Loucy (cell line): ENCODE measurements around the gene CEP128.
A peak's percentile ranks its signal among the peaks of the same experiment; 100 is the strongest.

Source experiments
- H2AFZ ChIP-seq: fragments of 200-600 bp; sonication (generic); 2 replicates; pipeline ENCODE4 v1.6.0; 2016; ENCODE audit warnings: antibody characterized with exemption, mild to moderate bottlenecking, low read length, moderate library complexity
- H3F3A ChIP-seq: fragments of 200-600 bp; 2 replicates; pipeline ENCODE4 v1.6.0; 2016; ENCODE audit warnings: antibody characterized with exemption, low read depth, mild to moderate bottlenecking
- H3K27me3 ChIP-seq: fragments of 200-600 bp; sonication (generic); 2 replicates; pipeline ENCODE4 v1.6.1; 2014; ENCODE audit warnings: low read length, mild to moderate bottlenecking; ENCODE audit not compliant: insufficient read depth, poor library complexity, severe bottlenecking
- H3K36me3 ChIP-seq: fragments of 200-600 bp; sonication (generic); 2 replicates; pipeline ENCODE4 v1.6.1; 2016; ENCODE audit warnings: low read length; ENCODE audit not compliant: insufficient read depth
- H3K4me1 ChIP-seq: fragments of 200-600 bp; sonication (generic); 2 replicates; pipeline ENCODE4 v1.5.1; 2014; ENCODE audit warnings: low read length, mild to moderate bottlenecking; ENCODE audit not compliant: insufficient read depth, poor library complexity, severe bottlenecking
- H3K4me2 ChIP-seq: fragments of 200-600 bp; sonication (generic); 2 replicates; pipeline ENCODE4 v1.6.0; 2014; ENCODE audit warnings: antibody characterized with exemption, low read length, low read depth, mild to moderate bottlenecking; ENCODE audit not compliant: poor library complexity, severe bottlenecking
- H3K4me3 ChIP-seq: fragments of 200-600 bp; sonication (generic); 2 replicates; pipeline ENCODE4 v1.5.1; 2014; ENCODE audit warnings: low read length, mild to moderate bottlenecking, mixed read lengths; ENCODE audit not compliant: poor library complexity, severe bottlenecking
- H3K79me2 ChIP-seq: fragments of 200-600 bp; sonication (generic); 2 replicates; pipeline ENCODE4 v1.6.1; 2014; ENCODE audit warnings: low read length; ENCODE audit not compliant: insufficient read depth
- H3K9ac ChIP-seq: fragments of 200-600 bp; sonication (generic); 2 replicates; pipeline ENCODE4 v1.6.0; 2014; ENCODE audit warnings: mild to moderate bottlenecking, low read depth, low read length, moderate library complexity; ENCODE audit not compliant: poor library complexity, severe bottlenecking
- H3K9me2 ChIP-seq: fragments of 200-600 bp; sonication (generic); replicated peaks from 2 replicates; pipeline ENCODE4 v1.6.1; 2016; ENCODE audit warnings: low read depth, low read length, mixed read lengths
- H3K9me3 ChIP-seq: fragments of 200-600 bp; sonication (generic); 2 replicates; pipeline ENCODE4 v1.6.1; 2014; ENCODE audit warnings: mild to moderate bottlenecking, antibody characterized with exemption, low read length, low read depth; ENCODE audit not compliant: insufficient read depth
- H4K20me1 ChIP-seq: fragments of 200-600 bp; sonication (generic); 2 replicates; pipeline ENCODE4 v1.6.0; 2014; ENCODE audit warnings: antibody characterized with exemption, low read length, mild to moderate bottlenecking; ENCODE audit not compliant: insufficient read depth, poor library complexity, severe bottlenecking
- CTCF ChIP-seq: fragments of 200-600 bp; sonication (generic); conservative IDR thresholded peaks from 2 replicates; pipeline ENCODE4 v1.5.1; 2014; ENCODE audit warnings: mild to moderate bottlenecking, antibody characterized with exemption, low read length
- EZH2phosphoT487 ChIP-seq: fragments of 200-600 bp; IDR thresholded peaks from 2 replicates; pipeline ENCODE4 v1.6.1; 2018; ENCODE audit warnings: antibody characterized with exemption, mild to moderate bottlenecking, moderate library complexity, borderline replicate concordance

The CEP128 gene

GRCh38 chr14:80940146-80940545, 1.4 kb downstream of the CEP128 start:
- H3K4me1 ChIP-seq: peaks cover 38% of the 10 kb centered on the region
- H3K27me3 ChIP-seq: no peaks in the 10 kb centered on the region
- no peaks in the 10 kb centered on the region for H3K36me3 ChIP-seq
- peak overlapping the region; percentile 87 for H3K4me2 ChIP-seq
- no peaks in the 10 kb centered on the region for H3K9me2 ChIP-seq
- TF ChIP-seq CTCF (no peak), EZH2phosphoT487 (no peak)
- H3K4me3 ChIP-seq: peak overlapping the region; percentile 91
- H3K9ac ChIP-seq: peak overlapping the region; percentile 77
- peaks cover 12% of the 10 kb centered on the region for H4K20me1 ChIP-seq
- H2AFZ ChIP-seq: no peak overlapping the region
- H3F3A ChIP-seq: no peaks in the 10 kb centered on the region
- peaks cover 40% of the 10 kb centered on the region for H3K79me2 ChIP-seq
- H3K9me3 ChIP-seq: no peaks in the 10 kb centered on the region

GRCh38 chr14:80933686-80934085, 7.9 kb downstream of the CEP128 start:
- Histone ChIP-seq H3K79me2 (peaks cover 51% of the 10 kb centered on the region), H3K36me3 (no peaks in the 10 kb centered on the region), H3K9ac (no peak overlapping the region), H3K4me2 (peak overlapping the region; percentile 47), H3K27me3 (no peaks in the 10 kb centered on the region), H3K9me3 (no peaks in the 10 kb centered on the region), H3F3A (peaks cover 15% of the 10 kb centered on the region; the same call in 1 of the 2 replicates), H2AFZ (no peak overlapping the region), H4K20me1 (peaks cover 15% of the 10 kb centered on the region), H3K4me3 (no peak overlapping the region), H3K9me2 (no peaks in the 10 kb centered on the region), H3K4me1 (peaks cover 47% of the 10 kb centered on the region)
- no peak for TF ChIP-seq CTCF
- TF ChIP-seq EZH2phosphoT487: no peak

- Histone ChIP-seq H3K9me2 (no peaks in the 10 kb centered on the region), H3K4me2 (peak overlapping the region; percentile 47), H3F3A (peaks cover 15% of the 10 kb centered on the region; the same call in 1 of the 2 replicates), H2AFZ (no peak overlapping the region), H3K36me3 (no peaks in the 10 kb centered on the region), H4K20me1 (peaks cover 15% of the 10 kb centered on the region), H3K4me3 (no peak overlapping the region), H3K9me3 (no peaks in the 10 kb centered on the region), H3K9ac (no peak overlapping the region), H3K4me1 (peaks cover 50% of the 10 kb centered on the region), H3K79me2 (peaks cover 55% of the 10 kb centered on the region), H3K27me3 (no peaks in the 10 kb centered on the region)
- TF ChIP-seq EZH2phosphoT487 (no peak), CTCF (no peak)
These were observed 8.3 kb downstream of the CEP128 start for GRCh38 chr14:80933282-80933681.
